Activated CD8-positive, alpha-beta memory T cell treated with anti-CD3 and anti-CD28 coated beads for 24 hours (primary cell): ENCODE results near the gene CELF2.

ENCODE experiments used
- DNase-seq: peaks from one replicate; pipeline ENCODE4 v3.0.0-alpha.2; 2020

CELF2 gene

DNA sequence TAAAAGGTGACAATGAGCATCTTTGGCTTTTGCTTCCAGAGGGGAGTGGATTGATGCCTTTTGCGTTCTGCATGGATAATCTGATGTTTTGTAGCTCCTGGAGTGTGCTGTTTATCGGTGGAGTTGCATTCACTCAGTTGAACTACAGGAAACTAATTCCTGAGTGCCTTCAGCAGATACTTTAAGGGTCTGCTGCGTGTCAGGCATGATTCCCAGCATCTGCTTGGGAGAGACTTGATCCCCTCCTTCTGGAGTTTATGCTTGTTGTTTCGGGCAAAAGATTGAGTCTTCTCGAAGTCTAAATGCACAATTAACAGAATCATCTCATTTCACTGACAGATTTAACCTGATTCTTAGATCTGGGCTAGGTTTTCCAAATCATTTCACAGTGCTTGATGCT, 46.2 kb downstream of the CELF2 start:
- DNase-seq = no peak

DNA sequence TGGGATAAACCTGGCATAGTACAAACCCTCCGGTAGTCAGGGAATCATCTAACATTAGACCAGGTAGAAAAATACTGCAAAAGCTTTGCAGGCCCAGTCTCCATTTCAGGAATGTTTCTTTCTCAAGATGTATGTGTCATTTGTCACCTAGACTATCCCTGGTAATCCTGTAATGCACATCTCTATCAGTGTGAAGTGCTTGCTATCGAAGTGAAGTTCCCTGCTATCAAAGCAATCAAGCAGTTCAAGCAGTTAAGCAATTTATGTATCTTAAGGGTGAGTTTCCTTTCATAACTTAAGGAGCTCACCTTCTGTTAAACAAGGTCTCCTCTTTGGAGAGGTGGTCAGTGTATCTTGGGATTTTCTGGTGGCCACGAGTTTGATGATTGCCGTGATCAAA, 47.2 kb downstream of the CELF2 start:
- DNase-seq = no peak

DNA sequence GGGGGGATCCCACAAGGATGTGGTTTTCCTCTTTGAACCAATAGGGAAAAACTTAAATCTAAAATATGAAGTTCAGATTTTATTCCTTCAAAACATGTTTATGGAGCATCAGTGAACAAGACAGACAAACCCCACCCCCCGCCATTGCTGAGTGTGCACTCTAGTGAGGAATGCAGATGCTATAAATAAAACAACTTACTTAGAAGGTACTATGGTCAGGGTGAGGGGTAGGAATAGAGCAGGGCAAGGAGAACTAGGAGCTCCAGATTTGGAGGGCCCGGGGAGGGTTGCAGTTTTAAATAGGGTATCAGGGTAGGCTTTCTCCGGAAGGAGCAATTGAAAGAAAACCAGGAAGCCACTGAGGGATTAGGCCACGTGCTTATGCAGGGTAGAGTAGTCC, 47.9 kb downstream of the CELF2 start:
- DNase-seq = no peak

DNA sequence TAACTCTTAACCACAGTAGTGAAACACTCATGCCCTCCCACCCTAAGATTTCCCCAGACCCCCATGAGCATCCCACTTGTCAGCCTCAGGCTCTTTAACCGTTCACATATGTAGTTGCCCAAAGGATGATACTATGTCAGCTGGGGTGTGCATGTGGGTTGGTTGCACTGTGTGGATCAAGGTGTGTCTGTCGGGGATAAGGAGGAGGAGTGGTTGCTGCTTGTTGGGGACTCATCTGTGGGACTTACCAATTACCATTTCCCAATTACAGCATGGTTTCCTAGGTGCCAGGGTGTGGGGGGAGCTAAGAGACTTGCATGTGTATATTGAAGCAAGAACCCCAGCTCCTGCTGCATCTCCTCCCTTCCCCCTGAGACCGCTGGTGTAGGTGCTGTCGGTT, 48.8 kb downstream of the CELF2 start:
- no peak for DNase-seq

DNA sequence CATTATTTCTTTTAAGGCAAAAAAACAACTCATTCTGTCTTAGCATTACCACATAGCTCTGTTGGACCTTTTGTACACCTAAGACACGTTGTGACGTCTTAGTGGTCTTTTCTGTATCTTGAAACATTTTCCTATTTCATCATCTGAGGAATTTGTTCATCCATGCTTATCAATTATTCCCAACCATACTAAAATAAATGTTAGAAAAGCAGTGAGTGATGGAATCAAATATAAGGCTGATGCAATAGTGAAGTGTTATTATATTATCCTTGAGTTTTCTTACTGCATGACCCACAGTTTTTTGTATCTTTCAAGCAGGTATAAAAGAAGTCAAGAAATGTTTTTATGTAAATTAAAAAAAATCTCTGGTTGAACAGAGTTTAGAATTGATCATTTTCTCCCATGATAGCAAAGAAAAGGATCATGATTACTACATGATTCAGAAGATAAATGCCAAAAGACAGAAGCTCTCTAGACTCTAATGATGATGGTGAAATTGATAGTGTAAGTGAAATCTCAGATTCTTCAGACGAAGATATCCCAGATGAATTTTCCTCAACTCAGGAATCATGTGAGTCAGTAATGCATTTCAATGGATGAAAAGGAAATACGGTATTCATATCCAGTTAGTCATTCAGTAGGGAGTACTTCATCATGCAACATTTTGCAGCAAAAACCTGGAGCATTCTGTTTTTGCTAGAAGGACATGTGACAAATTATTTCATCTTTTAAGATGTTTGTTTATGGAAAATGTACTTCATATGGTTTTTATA, 51.4 kb downstream of the CELF2 start:
- DNase-seq = no peak

DNA sequence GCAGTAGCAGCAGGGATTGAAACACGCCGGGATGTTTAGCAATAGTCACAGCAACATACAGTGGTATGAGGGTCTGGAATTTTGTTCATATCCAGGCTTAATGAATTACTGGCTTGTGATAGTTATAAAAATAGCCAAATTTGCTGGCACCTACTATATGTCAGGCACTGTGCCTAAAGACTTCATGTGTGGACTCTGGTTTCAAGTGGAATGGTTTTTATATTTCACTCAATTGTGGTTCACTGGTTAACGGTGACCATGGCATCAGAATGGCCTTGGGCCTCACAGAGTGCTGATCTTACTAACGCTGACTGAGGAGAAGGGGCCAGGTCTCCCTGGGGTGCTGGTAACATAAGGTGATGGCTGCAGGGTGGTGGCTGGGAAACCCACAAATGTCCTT, 55.7 kb downstream of the CELF2 start:
- DNase-seq = no peak

DNA sequence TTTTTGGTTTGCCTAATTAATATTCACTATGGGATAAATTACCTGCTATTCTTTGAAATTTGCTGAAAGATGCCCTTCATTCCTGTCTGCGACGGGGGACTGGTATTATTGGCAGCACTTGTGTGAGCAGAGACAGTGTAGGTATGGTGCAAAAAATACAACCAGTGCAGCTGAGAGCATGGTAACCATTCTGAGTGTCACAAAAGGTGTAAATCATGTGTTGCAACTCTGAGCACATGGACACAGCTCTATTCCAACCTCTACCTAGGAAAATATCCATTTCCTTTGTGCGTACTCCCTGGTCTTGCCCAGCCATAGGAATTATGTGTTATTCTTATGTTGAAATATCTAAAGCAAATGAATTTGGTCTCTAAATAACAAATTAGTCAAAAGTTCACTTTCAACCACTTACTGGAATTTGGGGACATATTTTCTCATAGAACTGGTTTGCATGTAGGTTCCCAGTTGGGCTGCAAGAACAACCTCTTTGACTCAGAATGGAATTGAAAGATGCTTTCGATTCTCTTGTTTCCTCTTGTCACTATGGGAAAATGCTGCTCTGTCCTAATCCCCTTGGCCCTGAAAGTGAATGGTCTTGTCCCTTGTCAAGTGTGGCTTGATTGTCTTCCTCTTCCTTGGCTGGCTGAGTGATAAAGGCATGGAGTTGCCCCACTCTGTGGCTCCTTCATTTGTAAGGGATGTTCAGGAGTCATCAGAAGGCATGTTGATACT, 57.0 kb downstream of the CELF2 start:
- DNase-seq = no peak

DNA sequence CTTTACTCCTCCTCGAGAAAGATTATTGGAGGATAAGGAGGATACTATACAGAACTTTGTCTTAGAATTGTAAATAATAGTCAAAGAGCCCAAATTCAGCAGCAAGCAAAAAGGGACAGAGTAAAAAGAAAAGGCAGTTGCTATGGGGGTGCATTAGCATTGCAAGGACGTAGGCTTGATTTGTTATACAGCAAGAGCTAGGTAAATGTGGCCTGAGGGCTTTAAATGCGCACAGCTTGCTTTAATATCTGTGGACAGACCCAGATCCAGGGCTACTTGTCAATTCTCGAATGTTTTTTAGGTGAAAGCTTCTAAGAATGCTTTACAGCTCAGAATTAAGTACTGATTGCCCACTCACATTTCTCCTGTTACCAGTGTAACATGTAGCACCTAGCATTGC, 58.5 kb downstream of the CELF2 start:
- no peak for DNase-seq

DNA sequence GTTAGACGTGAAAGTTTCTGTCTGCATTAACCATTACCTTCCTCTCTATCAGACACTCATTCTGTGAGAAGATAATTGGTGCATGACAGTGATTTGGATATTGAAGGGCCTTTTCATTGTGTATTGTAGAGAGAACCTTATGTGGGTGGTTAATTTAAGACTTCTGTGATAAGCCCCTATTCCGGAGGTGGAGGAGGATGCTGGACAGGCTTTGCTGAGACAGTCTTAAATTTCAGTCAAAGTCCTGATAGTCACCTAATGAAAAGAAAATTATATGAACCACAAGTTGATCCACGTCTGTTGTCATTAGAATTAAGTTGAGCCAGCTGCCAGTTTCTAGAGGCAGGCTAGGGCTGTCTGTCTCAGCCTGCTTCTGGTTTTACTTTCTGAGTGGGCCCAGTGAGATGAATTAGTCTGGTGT, 62.9 kb downstream of the CELF2 start:
- no peak for DNase-seq

DNA sequence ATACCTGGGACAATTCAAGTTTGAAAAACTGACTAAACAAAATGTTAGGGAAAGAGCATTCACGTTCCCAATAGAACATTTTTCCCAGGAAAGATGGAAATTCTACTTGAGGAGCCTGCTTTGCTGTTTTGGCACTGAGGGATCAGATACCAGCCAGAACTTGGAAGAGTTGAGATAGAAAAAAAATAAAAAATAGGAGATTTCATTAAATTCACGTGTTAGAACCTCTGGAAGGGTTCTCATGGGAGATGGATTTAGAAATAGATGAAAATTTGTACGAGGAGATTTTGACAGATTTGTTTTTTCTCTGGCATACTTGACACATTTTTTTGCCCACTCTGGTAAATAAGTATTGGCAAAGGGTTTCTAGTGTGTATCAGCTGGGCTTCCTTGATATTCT, 63.7 kb downstream of the CELF2 start:
- DNase-seq = no peak

DNA sequence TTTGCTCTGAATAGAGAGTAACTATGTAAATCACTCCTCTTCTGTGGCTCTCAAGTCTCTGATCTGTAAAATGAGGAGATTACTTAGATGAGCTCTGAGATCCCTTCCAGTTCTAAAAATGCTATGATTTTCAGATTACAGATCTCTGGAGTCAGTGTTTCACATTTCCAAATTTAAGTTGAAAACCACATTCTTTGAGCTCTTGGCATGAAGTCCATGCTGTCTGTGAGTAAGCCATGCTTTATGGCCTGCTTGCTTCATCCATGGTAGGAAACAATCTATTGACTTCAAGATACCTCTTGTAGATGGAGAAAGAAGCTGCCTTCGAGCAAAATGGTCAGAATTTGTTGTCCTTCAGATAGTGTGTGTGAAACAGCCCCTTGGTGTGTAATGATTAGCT, 64.9 kb downstream of the CELF2 start:
- DNase-seq = no peak

DNA sequence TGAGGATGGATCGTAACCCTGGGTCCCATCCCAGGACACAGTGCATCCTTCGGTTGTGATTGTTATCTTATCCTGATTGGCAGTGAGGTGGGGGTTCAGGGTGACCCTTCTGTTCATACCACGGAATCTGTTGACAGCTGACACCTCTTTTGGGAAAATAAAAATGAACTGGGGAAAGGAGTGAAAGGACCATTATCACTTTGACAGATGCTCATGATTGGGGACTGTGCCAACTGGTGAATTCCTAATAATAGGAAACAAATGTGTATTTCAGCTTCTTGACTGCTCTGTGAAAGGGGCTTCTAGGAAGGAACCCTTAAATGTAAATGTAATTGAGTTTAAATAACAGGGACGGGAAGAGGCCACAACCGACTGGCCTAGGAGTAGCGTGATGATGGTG, 65.4 kb downstream of the CELF2 start:
- no peak for DNase-seq

DNA sequence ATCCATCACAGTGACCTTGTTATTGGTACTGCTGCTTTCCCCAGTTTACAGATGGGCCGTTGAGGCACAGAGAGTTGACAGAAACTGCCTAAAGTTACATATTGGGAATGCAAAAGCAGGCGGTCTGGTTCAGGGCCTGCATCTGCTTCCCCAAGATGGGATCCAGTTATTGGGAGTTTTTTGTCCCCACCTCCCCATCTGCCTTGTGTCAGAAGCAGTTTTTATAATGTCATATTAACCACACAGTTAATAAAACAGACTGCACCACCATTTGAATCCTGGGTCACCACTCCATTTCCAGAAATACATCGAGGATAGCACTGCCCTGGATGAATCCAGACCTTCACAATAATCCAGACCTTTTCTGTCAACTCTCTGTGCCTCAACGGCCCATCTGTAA, 67.9 kb downstream of the CELF2 start:
- DNase-seq = no peak

DNA sequence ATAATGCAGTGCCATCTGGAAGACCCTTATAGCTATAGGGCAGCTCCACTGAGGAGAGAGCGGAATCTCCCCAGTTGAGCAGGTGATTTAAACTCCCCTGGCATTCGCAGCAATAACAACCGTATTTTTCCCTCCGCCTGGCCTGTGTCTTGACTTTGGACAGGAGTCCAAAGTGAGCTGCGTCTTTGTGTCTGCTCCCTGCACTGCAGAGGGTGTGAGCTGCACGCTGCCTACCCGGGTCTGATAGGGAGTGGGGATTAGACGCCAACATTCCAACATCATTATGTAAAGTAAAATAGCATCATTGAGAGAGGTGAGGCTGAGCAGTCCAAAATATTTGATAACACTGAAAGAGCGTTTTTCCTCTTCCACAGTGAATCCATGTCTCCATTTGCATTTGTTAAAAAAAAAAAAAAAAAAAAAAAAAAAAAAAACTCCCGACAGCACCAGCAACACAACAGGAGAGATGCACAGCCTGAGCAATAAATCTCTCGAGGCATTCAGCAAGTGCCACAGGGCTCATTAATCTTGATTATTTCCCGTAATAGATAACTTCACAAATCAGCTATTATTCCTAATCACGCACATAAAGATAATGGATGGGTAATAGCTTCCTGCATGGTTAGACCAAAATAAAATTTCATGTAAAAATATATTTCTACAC, 68.6 kb downstream of the CELF2 start:
- no peak for DNase-seq

DNA sequence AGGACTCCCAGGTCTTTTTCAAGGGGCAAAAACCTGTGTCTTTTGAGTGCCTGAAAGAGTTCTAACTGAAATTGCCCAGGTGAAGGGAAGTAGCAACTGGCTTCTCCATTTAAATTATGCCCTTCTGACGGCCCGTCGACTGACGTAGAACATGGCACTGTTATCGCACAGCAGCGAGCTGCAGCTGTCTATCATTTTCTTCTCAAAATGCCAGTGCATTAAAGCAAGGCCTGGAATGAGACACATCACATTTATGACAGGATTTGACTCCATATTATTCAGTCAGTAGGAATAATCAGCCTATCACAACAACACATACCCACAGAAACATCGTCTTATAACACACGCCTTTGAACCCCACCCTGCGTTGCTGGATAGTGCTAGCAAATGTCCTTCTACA, 69.7 kb downstream of the CELF2 start:
- no peak for DNase-seq

DNA sequence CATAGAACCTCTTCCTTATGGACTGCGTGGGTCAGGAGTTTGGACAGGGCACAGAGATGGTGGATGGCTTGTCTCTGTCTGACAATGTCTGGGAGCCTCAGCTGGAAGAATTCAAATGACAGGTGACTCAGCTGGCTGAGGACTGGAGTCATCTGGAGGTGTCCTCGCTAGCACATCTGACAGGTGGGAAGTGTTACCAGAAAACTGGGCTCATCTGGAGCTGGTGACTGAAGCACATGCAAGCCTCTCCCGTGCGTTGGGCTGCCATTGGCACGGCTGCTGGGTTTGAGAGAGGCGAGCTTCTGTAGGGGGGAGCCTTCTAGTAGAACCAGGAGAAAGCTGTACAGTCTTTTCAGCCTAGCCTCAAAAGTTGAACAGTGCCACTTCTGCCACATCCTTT, 71.0 kb downstream of the CELF2 start:
- no peak for DNase-seq

DNA sequence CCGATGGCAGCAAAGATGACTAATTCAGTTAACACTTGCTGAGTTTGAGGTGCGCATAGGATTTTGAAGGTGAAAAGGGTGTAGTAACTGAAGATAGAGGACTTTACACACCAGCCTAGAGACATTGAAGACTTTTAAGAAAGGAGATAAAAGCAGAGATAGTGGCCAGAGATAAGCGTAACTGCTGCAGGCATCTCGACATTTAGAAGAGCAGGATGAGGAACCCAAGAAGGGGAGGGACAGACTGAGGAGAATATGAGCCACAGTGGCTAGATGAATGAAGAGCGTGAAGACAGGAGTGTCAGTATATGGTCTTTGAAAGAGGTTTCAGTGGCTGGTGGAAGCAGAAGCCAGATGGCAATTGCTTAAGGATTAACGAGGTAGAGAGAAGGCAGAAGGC, 71.6 kb downstream of the CELF2 start:
- DNase-seq = no peak

DNA sequence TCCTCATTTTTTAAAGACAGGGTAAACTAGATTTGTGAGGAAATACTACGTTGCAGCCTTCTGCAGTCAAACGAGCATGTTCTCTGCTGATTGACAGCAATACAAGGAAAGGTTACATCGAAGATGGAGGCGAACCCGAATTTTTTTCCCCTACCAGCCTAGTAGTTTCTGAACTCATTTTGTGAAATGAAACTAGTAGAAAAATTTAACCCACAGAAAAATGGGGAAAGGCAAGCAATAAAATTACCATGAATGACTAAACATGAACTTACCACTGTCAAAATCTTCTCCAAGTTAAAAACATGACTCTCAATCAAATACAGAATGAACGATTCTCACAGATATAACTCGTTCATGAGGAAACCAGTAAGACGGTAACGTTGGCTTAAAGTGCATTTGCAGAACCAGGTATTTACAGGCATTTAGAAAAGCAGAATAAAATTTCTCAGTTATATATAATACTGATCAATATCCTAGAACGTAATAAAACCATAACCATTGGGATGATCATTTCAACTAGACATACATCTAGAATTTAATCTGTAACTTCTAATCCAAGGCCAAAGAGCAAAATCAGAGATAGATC, 73.9 kb downstream of the CELF2 start:
- DNase-seq = no peak

DNA sequence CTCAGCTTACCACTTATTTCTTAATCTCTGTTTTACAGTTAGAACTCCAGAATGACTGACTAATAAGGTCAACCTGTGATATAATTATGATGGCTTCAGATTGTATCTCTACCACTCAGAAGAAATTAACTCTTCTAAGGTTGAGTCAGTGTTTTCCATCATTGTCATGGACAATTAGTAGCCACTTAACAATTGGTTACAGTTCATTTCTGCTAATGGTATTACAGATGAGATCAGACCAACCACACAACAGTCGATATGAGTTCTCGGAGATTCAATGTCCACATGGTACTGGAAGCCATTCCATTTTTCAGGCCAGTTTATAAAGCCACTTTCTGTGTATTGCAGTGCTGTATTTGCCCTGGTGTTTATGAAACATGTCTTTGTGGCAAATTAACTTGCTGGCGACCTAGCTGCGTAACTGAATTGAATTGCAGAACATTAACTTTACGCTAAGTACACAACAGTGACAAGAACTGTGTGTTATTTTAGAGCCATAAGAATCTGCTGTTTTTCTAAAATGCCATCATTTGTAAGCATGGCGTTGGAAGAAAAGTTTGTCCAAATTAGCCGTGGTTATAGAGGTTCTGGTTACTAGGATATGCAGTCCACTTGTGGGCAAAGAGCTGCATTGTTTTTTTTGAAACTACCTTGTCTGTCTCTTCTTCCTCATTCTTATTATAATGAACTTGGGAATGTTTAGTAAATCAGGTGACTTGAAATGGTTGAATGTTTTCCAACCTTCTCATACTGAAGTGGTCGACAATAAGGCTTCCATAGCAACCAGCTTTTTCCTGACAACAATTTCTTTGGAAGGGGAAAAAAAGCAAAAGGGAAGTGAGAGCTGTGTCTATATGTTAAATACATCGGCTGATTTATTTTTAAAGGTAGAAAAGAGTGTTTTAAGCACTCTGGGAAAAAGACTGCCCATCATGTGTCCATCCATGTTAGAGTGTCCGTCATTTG, 76.4 kb downstream of the CELF2 start:
- no peak for DNase-seq

DNA sequence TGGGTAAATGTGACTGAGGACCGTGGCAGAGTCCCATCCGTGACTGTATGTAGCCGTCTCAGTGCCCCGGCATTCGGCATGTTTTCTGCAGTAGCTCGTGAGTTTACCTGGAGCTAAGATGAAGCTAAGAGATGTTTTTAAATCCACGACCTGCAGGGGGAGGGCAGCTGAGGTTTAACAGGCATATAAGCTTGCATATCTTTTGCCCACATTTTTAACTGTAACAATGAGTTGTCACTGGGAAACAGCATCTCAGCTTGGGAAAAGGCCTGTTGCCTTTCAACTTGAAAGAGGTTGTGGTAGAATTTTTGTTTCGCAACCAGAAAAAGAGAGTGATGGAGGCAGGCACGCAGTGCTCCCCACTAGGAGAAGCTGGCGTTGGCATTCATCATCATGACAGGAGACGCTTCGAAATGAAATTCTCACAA, 77.7 kb downstream of the CELF2 start:
- no peak for DNase-seq

DNA sequence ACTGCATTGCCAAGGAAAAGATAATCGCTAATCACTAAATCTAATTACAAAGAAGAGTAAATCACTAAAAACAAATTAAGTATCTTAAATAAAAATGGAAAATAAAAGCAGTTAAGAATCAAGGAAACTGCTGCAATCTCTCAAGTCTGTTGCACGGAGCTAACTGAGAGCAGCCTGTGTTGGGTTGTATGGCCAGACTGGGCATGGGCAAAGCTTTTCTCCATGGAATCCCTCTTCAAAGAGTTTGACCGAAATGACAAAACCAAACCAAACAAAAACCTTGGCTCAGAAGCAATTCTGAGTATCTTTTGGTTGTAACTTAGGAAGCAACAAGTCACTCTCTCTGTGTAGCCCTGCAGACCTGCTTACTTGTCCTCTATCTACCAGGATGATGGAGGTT, 78.8 kb downstream of the CELF2 start:
- no peak for DNase-seq

DNA sequence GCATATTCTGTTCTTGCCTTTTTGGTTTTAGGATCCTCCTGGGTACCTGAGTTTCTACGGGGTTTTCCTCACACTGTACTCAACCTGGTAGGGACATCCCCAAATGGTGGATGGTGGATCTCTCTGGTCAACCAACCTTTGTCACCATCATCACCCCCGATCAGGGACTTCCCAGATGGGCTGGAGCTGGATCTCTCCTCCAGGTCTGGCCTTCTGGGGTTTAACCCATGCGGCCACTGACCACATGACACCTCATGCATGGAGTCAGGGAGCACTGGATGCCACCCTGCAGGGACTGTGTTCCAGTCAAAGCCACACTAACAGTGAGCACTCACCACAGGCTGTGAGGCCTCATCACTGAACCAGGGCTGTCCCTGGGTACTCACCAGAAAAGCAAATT, 80.0 kb downstream of the CELF2 start:
- DNase-seq = no peak

DNA sequence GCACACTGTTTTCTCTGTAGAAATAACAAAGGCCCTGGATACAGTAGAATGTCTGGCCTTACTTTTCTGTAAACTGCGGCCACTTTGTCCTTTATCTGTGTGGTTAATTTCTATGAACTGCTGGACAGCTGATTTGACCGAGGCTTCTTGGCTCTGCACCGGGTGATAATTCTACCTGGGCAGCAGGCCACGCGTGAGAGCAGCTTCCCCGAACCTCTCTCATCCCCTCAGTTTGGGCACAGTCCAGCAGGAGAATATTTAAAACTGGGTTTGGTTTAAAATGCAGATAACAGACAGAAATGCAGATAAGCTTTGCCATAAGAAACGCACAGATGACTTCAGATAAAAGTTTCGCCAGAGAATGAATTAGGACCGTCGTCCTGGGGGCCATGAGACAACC, 81.0 kb downstream of the CELF2 start:
- no peak for DNase-seq
